ENCODE measurements around the gene RNF215.

The RNF215 gene

GRCh38 chr22:30386960-30387827 is at the start of gene RNF215:
Gene RNF215 (minus strand): TSS chr22:30387411. CDS start chr22:30387313, 98 bp downstream.
- H3K9me3 Mint-ChIP-seq: no peaks in the 10 kb centered on the region
- H3K27me3 Mint-ChIP-seq (ENCODE audit: low read depth): no peaks in the 10 kb centered on the region
- no peaks in the 10 kb centered on the region for H3K36me3 Mint-ChIP-seq (ENCODE audit: low read depth)
- peak within 1 kb of the TSS; percentile 84 for H3K4me3 Mint-ChIP-seq
- peaks cover 19% of the 10 kb centered on the region for H3K4me1 Mint-ChIP-seq (ENCODE audit: low read depth)
- DNase-seq (ENCODE audit: low spot score): peak; percentile 85
- peak within 1 kb of the TSS; percentile 70 for H3K27ac Mint-ChIP-seq

GRCh38 chr22:30436196-30436595 is 49.0 kb upstream of the RNF215 start:
- peak overlapping the region; percentile 76 for H3K4me3 Mint-ChIP-seq
- peaks cover 15% of the 10 kb centered on the region for H3K27me3 Mint-ChIP-seq (ENCODE audit: low read depth)
- H3K27ac Mint-ChIP-seq: peak overlapping the region; percentile 90
- peaks cover 16% of the 10 kb centered on the region for H3K36me3 Mint-ChIP-seq (ENCODE audit: low read depth)
- H3K4me1 Mint-ChIP-seq (ENCODE audit: low read depth): peaks cover 12% of the 10 kb centered on the region
- H3K9me3 Mint-ChIP-seq: peaks cover 18% of the 10 kb centered on the region
- no peak for DNase-seq (ENCODE audit: low spot score)

GRCh38 chr22:30435674-30436126 is 48.5 kb upstream of the RNF215 start:
- peak; percentile 63 for DNase-seq (ENCODE audit: low spot score)
- Mint-ChIP-seq H3K4me1 (ENCODE audit: low read depth) (peaks cover 12% of the 10 kb centered on the region), H3K36me3 (ENCODE audit: low read depth) (peaks cover 16% of the 10 kb centered on the region), H3K4me3 (peak overlapping the region; percentile 76), H3K27ac (peak overlapping the region; percentile 90), H3K9me3 (peaks cover 18% of the 10 kb centered on the region), H3K27me3 (ENCODE audit: low read depth) (peaks cover 13% of the 10 kb centered on the region)

GRCh38 chr22:30434843-30435242 is 47.6 kb upstream of the RNF215 start:
- H3K9me3 Mint-ChIP-seq: peaks cover 18% of the 10 kb centered on the region
- peaks cover 12% of the 10 kb centered on the region for H3K4me1 Mint-ChIP-seq (ENCODE audit: low read depth)
- DNase-seq (ENCODE audit: low spot score): no peak
- peaks cover 8% of the 10 kb centered on the region for H3K27me3 Mint-ChIP-seq (ENCODE audit: low read depth)
- H3K27ac Mint-ChIP-seq: peak overlapping the region; percentile 90
- H3K4me3 Mint-ChIP-seq: peak overlapping the region; percentile 76
- peaks cover 18% of the 10 kb centered on the region for H3K36me3 Mint-ChIP-seq (ENCODE audit: low read depth)

- Mint-ChIP-seq H3K4me1 (ENCODE audit: low read depth) (peaks cover 12% of the 10 kb centered on the region), H3K27ac (no peak overlapping the region), H3K36me3 (ENCODE audit: low read depth) (peaks cover 23% of the 10 kb centered on the region), H3K27me3 (ENCODE audit: low read depth) (peaks cover 6% of the 10 kb centered on the region), H3K4me3 (no peak overlapping the region), H3K9me3 (peaks cover 18% of the 10 kb centered on the region)
- DNase-seq (ENCODE audit: low spot score): no peak
These were observed 46.6 kb upstream of the RNF215 start for GRCh38 chr22:30433773-30434172.

GRCh38 chr22:30433227-30433626 is 46.0 kb upstream of the RNF215 start:
- Mint-ChIP-seq H3K27ac (no peak overlapping the region), H3K4me1 (ENCODE audit: low read depth) (peaks cover 12% of the 10 kb centered on the region), H3K36me3 (ENCODE audit: low read depth) (peaks cover 23% of the 10 kb centered on the region), H3K4me3 (no peak overlapping the region), H3K27me3 (ENCODE audit: low read depth) (peaks cover 2% of the 10 kb centered on the region), H3K9me3 (peaks cover 18% of the 10 kb centered on the region)
- no peak for DNase-seq (ENCODE audit: low spot score)

GRCh38 chr22:30432520-30432919 is 45.3 kb upstream of the RNF215 start:
- H3K4me1 Mint-ChIP-seq (ENCODE audit: low read depth): peaks cover 12% of the 10 kb centered on the region
- H3K4me3 Mint-ChIP-seq: no peak overlapping the region
- DNase-seq (ENCODE audit: low spot score): no peak
- no peaks in the 10 kb centered on the region for H3K27me3 Mint-ChIP-seq (ENCODE audit: low read depth)
- no peak overlapping the region for H3K27ac Mint-ChIP-seq
- peaks cover 18% of the 10 kb centered on the region for H3K9me3 Mint-ChIP-seq
- peaks cover 27% of the 10 kb centered on the region for H3K36me3 Mint-ChIP-seq (ENCODE audit: low read depth)

- no peak overlapping the region for H3K27ac Mint-ChIP-seq
These were observed 44.9 kb upstream of the RNF215 start for GRCh38 chr22:30432096-30432495.

GRCh38 chr22:30430933-30431332 is 43.7 kb upstream of the RNF215 start:
- peaks cover 22% of the 10 kb centered on the region for H3K4me1 Mint-ChIP-seq (ENCODE audit: low read depth)
- no peak overlapping the region for H3K27ac Mint-ChIP-seq
- H3K4me3 Mint-ChIP-seq: no peak overlapping the region
- H3K27me3 Mint-ChIP-seq (ENCODE audit: low read depth): no peaks in the 10 kb centered on the region
- peaks cover 13% of the 10 kb centered on the region for H3K9me3 Mint-ChIP-seq
- H3K36me3 Mint-ChIP-seq (ENCODE audit: low read depth): peaks cover 35% of the 10 kb centered on the region
- DNase-seq (ENCODE audit: low spot score): no peak

More at GRCh38 chr22:30432096-30432495, 44.9 kb upstream of the RNF215 start:
- H3K4me3 Mint-ChIP-seq: no peak overlapping the region
- peaks cover 31% of the 10 kb centered on the region for H3K36me3 Mint-ChIP-seq (ENCODE audit: low read depth)
- no peak for DNase-seq (ENCODE audit: low spot score)
- no peaks in the 10 kb centered on the region for H3K27me3 Mint-ChIP-seq (ENCODE audit: low read depth)
- peaks cover 17% of the 10 kb centered on the region for H3K9me3 Mint-ChIP-seq
- H3K4me1 Mint-ChIP-seq (ENCODE audit: low read depth): peaks cover 15% of the 10 kb centered on the region

- Mint-ChIP-seq H3K27ac (no peak overlapping the region), H3K4me3 (no peak overlapping the region), H3K27me3 (ENCODE audit: low read depth) (no peaks in the 10 kb centered on the region), H3K4me1 (ENCODE audit: low read depth) (peaks cover 19% of the 10 kb centered on the region), H3K9me3 (peaks cover 4% of the 10 kb centered on the region), H3K36me3 (ENCODE audit: low read depth) (peaks cover 28% of the 10 kb centered on the region)
- no peak for DNase-seq (ENCODE audit: low spot score)
These were observed 42.7 kb upstream of the RNF215 start for GRCh38 chr22:30429887-30430286.

GRCh38 chr22:30427871-30428270 is 40.7 kb upstream of the RNF215 start:
- no peaks in the 10 kb centered on the region for H3K27me3 Mint-ChIP-seq (ENCODE audit: low read depth)
- H3K9me3 Mint-ChIP-seq: no peaks in the 10 kb centered on the region
- H3K4me1 Mint-ChIP-seq (ENCODE audit: low read depth): peaks cover 25% of the 10 kb centered on the region
- peak overlapping the region; percentile 33 for H3K27ac Mint-ChIP-seq
- DNase-seq (ENCODE audit: low spot score): no peak
- no peak overlapping the region for H3K4me3 Mint-ChIP-seq
- H3K36me3 Mint-ChIP-seq (ENCODE audit: low read depth): peaks cover 26% of the 10 kb centered on the region

GRCh38 chr22:30426388-30427353 is 39.5 kb upstream of the RNF215 start:
- DNase-seq (ENCODE audit: low spot score): peak; percentile 83
- Mint-ChIP-seq H3K4me3 (peak overlapping the region; percentile 98), H3K27ac (peak overlapping the region; percentile 92), H3K27me3 (ENCODE audit: low read depth) (no peaks in the 10 kb centered on the region), H3K9me3 (no peaks in the 10 kb centered on the region), H3K4me1 (ENCODE audit: low read depth) (peaks cover 37% of the 10 kb centered on the region), H3K36me3 (ENCODE audit: low read depth) (peaks cover 33% of the 10 kb centered on the region)

GRCh38 chr22:30425616-30426387 is 38.6 kb upstream of the RNF215 start, which contains the start of gene MTFP1:
Gene MTFP1 (plus strand): TSS chr22:30425768. CDS start chr22:30425880, 112 bp downstream.
- peak within 1 kb of the TSS; percentile 99 for H3K27ac Mint-ChIP-seq
- no peaks in the 10 kb centered on the region for H3K9me3 Mint-ChIP-seq
- H3K36me3 Mint-ChIP-seq (ENCODE audit: low read depth): peaks cover 38% of the 10 kb centered on the region
- peak; percentile 52 for DNase-seq (ENCODE audit: low spot score)
- H3K4me3 Mint-ChIP-seq: peak within 1 kb of the TSS; percentile 98
- peaks cover 43% of the 10 kb centered on the region for H3K4me1 Mint-ChIP-seq (ENCODE audit: low read depth)
- H3K27me3 Mint-ChIP-seq (ENCODE audit: low read depth): no peaks in the 10 kb centered on the region
